Fibroblast of the conjunctiva (primary cell): ENCODE measurements around the gene DRC3.

Experiments used
- DNase-seq: peaks from one replicate; pipeline ENCODE4 v3.0.0-alpha.2; 2010; ENCODE audit warnings: low read depth

The DRC3 gene

GRCh38 chr17:17966399-17966798 is 6.3 kb upstream of the DRC3 start:
- DNase-seq = no peak

- no peak for DNase-seq
Observed at GRCh38 chr17:17970699-17971430, 1.8 kb upstream of the DRC3 start.

DNA sequence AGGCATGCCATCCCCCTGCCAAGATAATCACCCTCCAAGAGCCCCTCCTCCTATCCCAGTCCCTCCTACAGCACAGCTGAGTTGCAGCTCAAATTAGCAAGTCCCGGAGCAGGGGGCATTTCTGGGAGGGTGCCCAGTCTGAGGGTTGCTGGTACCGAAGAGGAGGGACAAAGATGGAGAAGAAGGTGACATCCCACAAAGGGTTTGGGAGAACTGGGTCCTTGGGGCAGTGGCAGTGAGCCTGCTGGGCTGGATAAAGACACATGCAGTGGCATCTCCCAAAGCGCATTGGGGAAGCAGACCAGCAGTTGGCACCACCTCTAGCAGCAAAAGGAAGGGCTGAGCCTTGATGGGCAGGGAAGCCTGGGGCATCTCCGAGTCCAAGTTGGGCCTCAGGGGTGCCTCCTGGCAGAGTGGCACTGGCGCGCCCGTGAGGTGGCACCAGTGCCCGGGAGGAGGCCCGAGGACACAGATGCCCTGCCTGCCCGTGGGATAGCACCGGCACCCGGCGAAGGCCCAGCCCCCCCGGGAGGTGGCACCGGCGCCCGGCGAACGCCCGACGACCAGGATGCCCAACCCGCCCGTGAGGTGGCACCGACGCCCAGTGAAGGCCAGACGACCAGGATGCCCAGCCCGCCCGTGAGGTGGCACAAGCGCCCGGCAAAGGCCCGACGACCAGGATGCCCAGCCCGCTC is 1.1 kb upstream of the DRC3 start:
- no peak for DNase-seq

GRCh38 chr17:17972952-17973254 is 241 bp downstream of the DRC3 start:
- DNase-seq = no peak

DNA sequence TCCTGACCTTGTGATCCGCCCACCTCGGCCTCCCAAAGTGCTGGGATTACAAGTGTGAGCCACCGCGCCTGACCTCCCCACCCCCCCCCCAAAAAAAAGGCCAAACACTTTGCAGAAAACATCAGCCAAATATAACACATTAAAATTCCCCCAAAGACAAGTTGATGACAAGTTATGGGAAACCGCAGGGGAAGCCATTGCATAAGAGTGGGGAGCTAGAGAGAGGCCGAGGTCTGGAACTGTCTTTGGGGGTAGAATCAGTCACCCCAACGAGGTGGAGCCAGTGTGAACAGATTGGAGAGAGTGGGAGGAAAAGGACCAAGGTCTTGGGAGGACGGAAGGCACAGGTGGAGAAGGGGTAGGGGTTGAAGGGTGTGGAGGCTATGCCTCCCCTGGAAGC is 2.8 kb downstream of the DRC3 start:
- no peak for DNase-seq

GRCh38 chr17:17976931-17977570 is 4.4 kb downstream of the DRC3 start:
- DNase-seq = no peak

- DNase-seq = no peak
Observed at GRCh38 chr17:17978481-17979424, 6.1 kb downstream of the DRC3 start.

- DNase-seq = no peak
Observed at GRCh38 chr17:17979778-17980177, 7.1 kb downstream of the DRC3 start.

GRCh38 chr17:17981330-17981729 is 8.7 kb downstream of the DRC3 start:
- DNase-seq = no peak

DNA sequence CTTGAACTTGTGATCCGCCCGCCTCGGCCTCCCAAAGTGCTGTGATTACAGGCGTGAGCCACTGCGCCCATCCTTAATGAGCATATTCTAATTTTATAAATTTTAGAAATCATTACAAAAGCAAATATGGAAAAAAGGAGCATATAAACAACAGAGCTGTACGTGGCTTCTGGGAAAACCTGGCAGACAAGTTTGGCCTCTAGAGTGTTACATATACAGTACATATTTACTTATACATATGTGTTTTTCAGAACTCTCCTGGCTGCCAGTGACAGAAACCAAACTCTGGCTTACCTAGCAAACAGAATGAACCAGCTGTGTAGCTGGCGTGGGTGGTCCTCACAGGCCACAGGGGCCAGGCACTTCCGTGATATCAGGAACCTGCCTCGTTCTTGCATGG is 10.1 kb downstream of the DRC3 start:
- DNase-seq = no peak

DNA sequence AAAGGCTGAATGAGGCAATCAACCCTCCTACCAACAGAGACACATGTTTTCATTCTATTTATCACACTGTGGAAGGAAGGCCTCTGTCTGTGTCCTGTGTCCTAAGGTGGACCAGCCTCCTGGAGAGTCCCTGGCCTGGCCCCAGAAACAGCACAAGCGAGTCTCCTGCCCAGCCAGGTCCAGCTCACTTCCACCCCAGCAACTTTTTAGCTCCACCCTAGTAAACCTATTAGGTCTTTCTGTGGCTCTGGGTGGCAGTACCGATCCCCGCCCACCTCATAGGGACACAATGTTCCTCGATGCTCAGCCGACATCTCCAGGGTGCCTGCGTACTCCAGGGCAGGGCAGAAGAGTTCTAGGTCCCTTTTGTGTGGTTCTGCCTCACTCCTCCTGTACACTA is 10.7 kb downstream of the DRC3 start:
- DNase-seq = no peak

DNA sequence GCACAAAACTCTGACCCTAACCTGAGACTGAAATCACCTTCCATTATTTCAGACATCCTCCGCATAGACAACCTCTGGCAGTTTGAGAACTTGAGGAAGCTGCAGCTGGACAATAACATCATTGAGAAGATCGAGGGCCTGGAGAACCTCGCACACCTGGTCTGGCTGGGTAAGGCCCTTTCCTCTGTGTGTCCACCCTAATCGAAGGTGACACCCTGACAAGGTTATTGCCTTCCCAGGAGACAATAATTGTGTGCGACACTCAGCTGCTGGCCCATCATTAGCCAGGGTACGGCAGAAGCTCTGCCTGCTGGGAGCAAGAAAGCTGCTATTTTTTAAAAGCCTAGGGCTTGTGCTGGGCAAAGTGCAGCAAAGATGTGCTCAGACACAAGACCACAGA is 11.1 kb downstream of the DRC3 start:
- no peak for DNase-seq

GRCh38 chr17:17985153-17985552 is 12.5 kb downstream of the DRC3 start:
- DNase-seq = no peak

GRCh38 chr17:17985555-17985954 is 12.9 kb downstream of the DRC3 start:
- no peak for DNase-seq

- DNase-seq = no peak
Observed at GRCh38 chr17:17987187-17987896, 14.7 kb downstream of the DRC3 start.

- no peak for DNase-seq
Observed at GRCh38 chr17:17987901-17988300, 15.2 kb downstream of the DRC3 start.

- no peak for DNase-seq
Observed at GRCh38 chr17:17988427-17988945, 15.8 kb downstream of the DRC3 start.

GRCh38 chr17:17989081-17989480 is 16.4 kb downstream of the DRC3 start:
- DNase-seq = no peak

GRCh38 chr17:17989618-17990017 is 17.0 kb downstream of the DRC3 start:
- DNase-seq = no peak

DNA sequence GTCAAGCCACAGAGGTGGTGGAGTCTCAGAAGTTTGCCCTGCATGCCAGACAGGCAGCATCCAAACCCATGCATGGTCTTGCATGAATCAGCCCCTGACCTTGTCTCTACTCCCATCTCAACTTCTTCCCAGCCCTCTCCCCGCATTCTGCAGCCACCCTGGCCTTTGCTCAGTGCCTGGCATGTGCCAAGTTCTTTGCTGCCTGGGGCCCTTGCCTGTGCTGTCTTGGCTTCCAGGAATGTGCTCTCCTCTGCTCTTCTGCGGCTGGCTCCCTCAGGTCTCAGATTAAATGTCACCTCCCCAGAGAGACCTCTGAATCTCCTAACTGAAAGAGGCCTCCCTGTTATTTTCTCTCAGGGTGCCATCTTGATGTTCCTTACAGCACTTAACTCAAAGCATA is 17.6 kb downstream of the DRC3 start:
- DNase-seq = no peak

DNA sequence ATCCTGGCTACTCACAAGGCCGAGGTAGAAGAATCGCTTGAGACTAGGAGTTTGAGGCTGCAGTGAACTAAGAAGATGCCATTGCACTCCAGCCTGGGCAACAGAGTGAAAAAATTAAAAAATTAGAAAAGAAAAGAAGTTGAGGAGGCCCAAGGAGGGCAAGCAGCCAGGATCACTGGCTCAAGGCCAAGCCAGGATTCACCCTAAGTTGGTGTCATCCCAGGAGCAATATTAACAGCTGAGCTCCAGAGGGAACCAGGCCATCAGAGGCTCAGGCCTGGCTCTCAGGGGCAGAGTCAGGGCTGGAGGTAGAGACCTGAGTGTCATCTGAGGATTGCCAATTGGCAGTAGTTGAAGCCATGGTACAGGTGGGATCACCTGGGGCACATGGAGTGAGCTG is 20.7 kb downstream of the DRC3 start:
- DNase-seq = no peak

DNA sequence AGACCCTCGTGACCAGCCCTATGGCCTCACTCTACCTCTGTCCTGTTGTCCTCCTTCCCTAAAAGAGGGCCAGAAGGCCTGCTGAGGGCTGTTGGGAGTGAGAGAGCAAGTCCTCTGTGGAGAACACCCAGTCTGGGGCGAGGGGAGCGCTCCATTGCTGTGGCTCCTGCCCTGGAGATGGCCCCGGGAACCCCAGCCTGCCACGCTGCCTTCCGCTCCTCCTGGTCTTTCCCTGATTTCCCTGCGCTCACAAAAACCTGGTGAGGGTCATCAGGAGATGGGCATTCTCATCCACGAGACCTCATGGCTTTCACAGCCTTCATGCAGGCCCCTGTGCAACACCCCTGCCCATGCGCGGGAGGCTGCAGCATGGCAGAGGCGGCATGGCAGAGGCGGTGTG is 21.2 kb downstream of the DRC3 start:
- no peak for DNase-seq
